ENCODE measurements around the gene CEP20. TPM values are rescaled to one million over a fixed set of nuclear protein-coding genes. Genes with fewer than 3 reads are reported as not detected.
A peak's percentile ranks its signal among the peaks of the same experiment; 100 is the strongest.

Gene CEP20
- total RNA-seq, 2 experiments from 2014 or later: 49.0 to 57.0 TPM

GRCh38 chr16:15891508-15891907 lies 3.1 kb upstream of the CEP20 start:
- Mint-ChIP-seq H3K36me3 (ENCODE audit: low read depth) (peaks cover 3% of the 10 kb centered on the region), H3K27ac (no peak overlapping the region), H3K27me3 (ENCODE audit: low read depth) (no peaks in the 10 kb centered on the region), H3K4me3 (no peak overlapping the region), H3K9me3 (no peaks in the 10 kb centered on the region), H3K4me1 (ENCODE audit: low read depth) (peaks cover 18% of the 10 kb centered on the region)
- intact Hi-C loops (cut with micrococcal nuclease): no loop called here
- CTCF ChIA-PET: no interaction called here
- DNase-seq: no peak

GRCh38 chr16:15887283-15887682 lies 1.1 kb downstream of the CEP20 start:
- CTCF ChIA-PET: interaction anchor here (0.7 to 1.3 kb wide), 3 partner anchors 85 to 241 kb away, joined by 3 to 6 read pairs (median 4); no protein-coding TSS in a partner anchor
- intact Hi-C loops (cut with micrococcal nuclease): loop anchor here (5.0 kb wide), 1 partner anchor 245 kb away; the partner anchor contains the start of gene MARF1

DNA sequence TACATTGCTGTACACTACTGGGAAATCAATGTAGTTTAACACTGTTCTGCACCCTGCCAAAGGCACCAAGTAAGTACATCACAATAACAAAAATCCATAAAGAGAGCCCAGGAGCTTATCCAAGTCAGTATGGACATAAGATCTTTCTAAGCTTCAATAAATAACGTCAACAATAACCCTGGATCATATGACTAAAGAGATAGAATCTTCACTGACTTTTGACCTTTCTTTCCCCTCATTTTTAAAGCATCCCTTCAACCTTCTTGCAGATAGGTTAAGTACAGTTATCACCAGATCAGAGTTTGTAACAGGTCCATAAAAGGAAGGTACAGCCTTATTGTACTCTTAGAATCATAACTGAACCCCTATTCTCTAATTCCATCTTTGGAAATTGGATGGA lies 2.3 kb downstream of the CEP20 start:
- H3K27ac Mint-ChIP-seq: no peak overlapping the region
- H3K4me3 Mint-ChIP-seq: no peak overlapping the region
- peaks cover 31% of the 10 kb centered on the region for H3K4me1 Mint-ChIP-seq (ENCODE audit: low read depth)
- H3K9me3 Mint-ChIP-seq: no peaks in the 10 kb centered on the region
- intact Hi-C loops (cut with micrococcal nuclease): loop anchor here (5.0 kb wide), 1 partner anchor 244 kb away; the partner anchor contains the start of gene MARF1
- CTCF ChIA-PET: interaction anchor here (0.5 kb wide), 1 partner anchor 309 kb away, joined by 3 read pairs; no protein-coding TSS in a partner anchor
- H3K27me3 Mint-ChIP-seq (ENCODE audit: low read depth): no peaks in the 10 kb centered on the region
- peaks cover 11% of the 10 kb centered on the region for H3K36me3 Mint-ChIP-seq (ENCODE audit: low read depth)
- DNase-seq: no peak

More at GRCh38 chr16:15887283-15887682, 1.1 kb downstream of the CEP20 start:
- no peak for DNase-seq
- no peaks in the 10 kb centered on the region for H3K9me3 Mint-ChIP-seq
- H3K4me1 Mint-ChIP-seq (ENCODE audit: low read depth): peaks cover 31% of the 10 kb centered on the region
- H3K27ac Mint-ChIP-seq: peak overlapping the region; percentile 94
- H3K36me3 Mint-ChIP-seq (ENCODE audit: low read depth): peaks cover 5% of the 10 kb centered on the region
- H3K4me3 Mint-ChIP-seq: peak overlapping the region; percentile 100
- H3K27me3 Mint-ChIP-seq (ENCODE audit: low read depth): no peaks in the 10 kb centered on the region

DNA sequence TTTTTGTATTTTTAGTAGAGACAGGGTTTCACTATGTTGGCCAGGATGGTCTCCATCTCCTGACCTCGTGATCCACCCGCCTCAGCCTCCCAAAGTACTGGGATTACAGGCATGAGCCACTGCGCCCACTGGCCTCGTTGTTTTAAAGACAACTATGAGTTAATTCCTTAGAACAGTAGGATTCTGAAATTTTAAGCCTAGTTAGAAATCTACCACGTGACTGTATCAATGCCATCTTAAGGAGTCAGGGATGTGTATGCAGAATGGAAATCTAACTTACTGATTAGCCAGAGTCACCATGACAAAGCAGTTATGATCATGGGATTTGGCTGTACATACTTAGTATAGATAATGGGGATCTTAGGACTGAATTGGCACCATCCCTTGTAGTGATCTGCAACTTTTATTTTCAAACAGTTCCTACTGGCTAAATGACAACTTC lies 2.8 kb downstream of the CEP20 start:
- Mint-ChIP-seq H3K4me3 (no peak overlapping the region), H3K36me3 (ENCODE audit: low read depth) (peaks cover 11% of the 10 kb centered on the region), H3K4me1 (ENCODE audit: low read depth) (peaks cover 32% of the 10 kb centered on the region), H3K27ac (no peak overlapping the region), H3K9me3 (no peaks in the 10 kb centered on the region), H3K27me3 (ENCODE audit: low read depth) (no peaks in the 10 kb centered on the region)
- no peak for DNase-seq
- CTCF ChIA-PET: interaction anchor here (0.5 to 0.6 kb wide), 2 partner anchors 84 to 310 kb away, joined by 3 read pairs; no protein-coding TSS in a partner anchor
- intact Hi-C loops (cut with micrococcal nuclease): loop anchor here (5.0 kb wide), 1 partner anchor 243 kb away; the partner anchor contains the start of gene MARF1

DNA sequence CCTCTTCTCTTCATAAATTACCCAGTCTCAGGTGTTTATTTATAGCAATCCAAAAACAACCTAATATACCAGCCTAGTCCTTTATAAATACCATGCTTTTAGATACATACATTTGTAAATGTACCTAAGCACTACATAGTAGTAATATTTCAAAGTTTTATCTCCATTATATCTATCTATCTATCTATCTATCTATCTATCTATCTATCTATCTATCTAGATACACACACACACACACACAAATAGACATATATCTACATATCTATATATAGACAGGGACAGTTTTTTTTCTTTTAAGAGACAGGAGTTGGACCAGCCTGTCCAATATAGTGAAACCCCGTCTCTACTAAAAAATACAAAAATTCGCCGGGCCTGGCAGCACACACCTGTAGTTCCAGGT lies 5.8 kb downstream of the CEP20 start:
- Mint-ChIP-seq H3K27me3 (ENCODE audit: low read depth) (no peaks in the 10 kb centered on the region), H3K36me3 (ENCODE audit: low read depth) (peaks cover 15% of the 10 kb centered on the region)

DNA sequence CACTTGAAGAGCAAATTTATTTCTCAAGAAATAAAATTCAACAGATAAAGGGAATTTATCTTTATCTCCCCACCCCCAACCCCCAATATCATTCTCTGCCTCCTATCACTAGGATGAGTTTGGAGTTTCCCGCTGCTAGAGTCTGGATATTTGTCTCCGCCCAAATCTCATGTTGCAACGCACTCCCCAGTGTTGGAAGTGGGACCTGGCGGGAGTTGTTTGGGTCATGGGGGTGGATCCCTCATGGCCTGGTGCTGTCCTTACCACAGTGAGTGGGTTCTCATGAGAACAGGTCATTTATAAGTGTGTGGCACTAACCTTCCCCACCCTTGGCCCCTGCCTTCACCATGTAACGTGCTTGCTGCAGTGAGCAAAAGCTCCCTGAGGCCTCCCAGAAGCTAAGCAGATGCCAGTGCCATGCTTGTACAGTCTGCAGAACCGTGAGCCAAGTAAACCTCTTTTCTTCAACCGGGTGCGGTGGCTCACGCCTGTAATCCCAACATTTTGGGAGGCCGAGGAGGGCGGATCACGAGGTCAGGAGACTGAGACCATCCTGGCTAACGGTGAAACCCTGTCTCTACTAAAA lies 6.5 kb downstream of the CEP20 start:
- Mint-ChIP-seq H3K36me3 (ENCODE audit: low read depth) (peaks cover 15% of the 10 kb centered on the region), H3K4me3 (no peak overlapping the region), H3K4me1 (ENCODE audit: low read depth) (peaks cover 30% of the 10 kb centered on the region), H3K9me3 (no peaks in the 10 kb centered on the region), H3K27ac (no peak overlapping the region), H3K27me3 (ENCODE audit: low read depth) (no peaks in the 10 kb centered on the region)
- CTCF ChIA-PET: no interaction called here
- no peak for DNase-seq
- intact Hi-C loops (cut with micrococcal nuclease): no loop called here

More for the DNA sequence above, 5.8 kb downstream of the CEP20 start:
- DNase-seq: no peak
- CTCF ChIA-PET: interaction anchor here (0.6 kb wide), 1 partner anchor 103 kb away, joined by 3 read pairs; no protein-coding TSS in a partner anchor
- no peaks in the 10 kb centered on the region for H3K9me3 Mint-ChIP-seq
- peaks cover 36% of the 10 kb centered on the region for H3K4me1 Mint-ChIP-seq (ENCODE audit: low read depth)
- no peak overlapping the region for H3K27ac Mint-ChIP-seq
- no peak overlapping the region for H3K4me3 Mint-ChIP-seq
- intact Hi-C loops (cut with micrococcal nuclease): no loop called here

DNA sequence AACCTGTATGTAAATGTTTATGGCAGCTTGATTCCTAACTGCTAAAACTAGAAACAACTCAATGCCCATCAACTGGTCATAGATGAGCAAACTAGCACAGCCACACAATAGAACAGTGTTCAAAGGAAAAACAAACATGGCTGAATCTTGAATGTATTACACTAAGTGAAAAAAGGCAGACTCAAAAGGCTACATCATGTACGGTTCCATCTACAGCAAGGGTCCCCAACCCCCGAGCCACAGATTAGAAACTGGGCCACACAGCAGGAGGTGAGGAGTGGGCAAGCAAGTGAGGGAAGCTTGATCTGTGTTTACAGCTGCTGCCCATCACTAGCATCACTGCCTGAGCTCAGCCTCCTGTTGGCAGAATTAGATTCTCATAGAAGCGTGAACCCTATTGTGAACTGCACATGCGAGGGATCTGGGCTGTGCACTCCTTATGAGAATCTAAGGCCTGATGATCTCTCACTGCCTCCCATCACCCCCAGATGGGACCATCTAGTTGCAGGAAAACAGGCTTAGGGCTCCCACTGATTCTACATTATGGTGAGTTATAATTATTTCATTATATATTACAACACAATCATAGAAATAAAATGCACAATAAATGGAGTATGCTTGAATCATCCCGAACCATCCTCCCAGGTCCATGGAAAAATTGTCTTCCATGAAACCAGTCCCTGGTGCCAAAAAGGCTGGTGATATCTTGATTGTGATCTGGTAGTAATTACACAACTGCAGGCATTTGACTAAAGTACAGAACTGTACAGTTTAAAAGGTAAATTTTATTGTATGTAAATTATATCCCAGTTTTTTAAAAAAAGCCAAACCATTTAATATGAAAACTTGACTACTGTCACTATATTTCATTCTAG lies 7.7 kb downstream of the CEP20 start:
- Mint-ChIP-seq H3K27ac (peak overlapping the region; percentile 31), H3K27me3 (ENCODE audit: low read depth) (no peaks in the 10 kb centered on the region), H3K9me3 (no peaks in the 10 kb centered on the region), H3K4me3 (no peak overlapping the region), H3K4me1 (ENCODE audit: low read depth) (peaks cover 20% of the 10 kb centered on the region), H3K36me3 (ENCODE audit: low read depth) (peaks cover 15% of the 10 kb centered on the region)
- intact Hi-C loops (cut with micrococcal nuclease): no loop called here
- CTCF ChIA-PET: no interaction called here
- DNase-seq: no peak

DNA sequence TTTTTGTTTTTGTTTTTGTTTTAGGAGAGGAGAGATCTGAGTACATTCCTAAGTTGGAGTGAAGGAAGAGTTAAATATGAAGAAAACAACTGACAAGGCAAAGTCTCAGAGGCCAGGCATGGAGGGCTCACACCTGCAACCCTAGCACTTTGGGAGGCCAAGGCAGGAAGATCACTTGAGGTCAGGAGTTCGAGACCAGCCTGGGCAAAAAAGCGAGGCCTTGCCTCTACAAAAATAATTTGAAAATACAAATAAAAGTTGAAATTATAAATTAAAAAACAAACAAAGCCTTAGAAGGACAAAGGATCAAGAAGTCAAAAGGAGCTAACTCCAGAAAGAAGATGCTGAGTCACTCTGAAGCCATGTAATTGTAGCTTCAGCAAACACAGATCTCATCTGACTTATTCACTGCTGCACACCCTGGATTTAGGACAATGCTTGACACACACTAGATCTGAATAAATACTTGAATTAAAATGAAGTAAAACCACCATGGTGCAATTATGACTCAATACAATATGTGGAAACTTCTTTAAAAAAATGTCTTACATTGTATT lies 9.1 kb downstream of the CEP20 start:
- Mint-ChIP-seq H3K27me3 (ENCODE audit: low read depth) (no peaks in the 10 kb centered on the region), H3K4me1 (ENCODE audit: low read depth) (peaks cover 15% of the 10 kb centered on the region), H3K9me3 (no peaks in the 10 kb centered on the region), H3K36me3 (ENCODE audit: low read depth) (peaks cover 15% of the 10 kb centered on the region), H3K27ac (peak overlapping the region; percentile 75), H3K4me3 (no peak overlapping the region)
- intact Hi-C loops (cut with micrococcal nuclease): no loop called here
- CTCF ChIA-PET: interaction anchor here (0.6 kb wide), 1 partner anchor 147 kb away, joined by 3 read pairs; no protein-coding TSS in a partner anchor
- no peak for DNase-seq

- Mint-ChIP-seq H3K27me3 (ENCODE audit: low read depth) (no peaks in the 10 kb centered on the region), H3K4me1 (ENCODE audit: low read depth) (peaks cover 15% of the 10 kb centered on the region), H3K9me3 (no peaks in the 10 kb centered on the region), H3K4me3 (no peak overlapping the region), H3K36me3 (ENCODE audit: low read depth) (peaks cover 11% of the 10 kb centered on the region), H3K27ac (no peak overlapping the region)
- intact Hi-C loops (cut with micrococcal nuclease): no loop called here
- no peak for DNase-seq
- CTCF ChIA-PET: no interaction called here
Observed at GRCh38 chr16:15876503-15876902, 11.9 kb downstream of the CEP20 start.

DNA sequence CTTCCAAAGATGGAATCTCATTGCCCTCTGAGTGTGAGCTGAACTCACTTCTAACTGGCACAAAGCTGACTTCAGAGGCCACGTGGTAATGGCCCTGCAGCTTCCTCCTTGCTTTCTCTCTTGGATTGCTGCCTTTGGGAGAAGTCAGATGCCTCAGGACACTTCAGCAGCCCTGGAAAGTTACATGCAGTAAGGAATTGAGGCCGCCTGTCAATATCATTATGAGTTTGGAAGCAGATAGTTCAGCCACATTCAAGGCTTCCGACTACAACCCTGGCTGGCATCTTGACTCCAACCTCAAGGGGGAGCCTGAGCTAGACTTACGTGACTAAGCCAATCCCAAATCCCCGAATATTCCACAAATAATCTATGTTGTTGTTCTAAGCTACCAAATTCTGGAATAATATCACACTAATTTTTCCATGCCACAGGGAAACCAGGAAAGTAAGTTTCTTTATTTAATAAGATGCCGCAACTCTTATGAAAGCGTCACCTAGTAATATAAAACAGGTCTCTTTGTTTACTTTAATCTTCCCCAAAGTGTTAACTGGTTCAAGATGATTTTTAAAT lies 13.6 kb downstream of the CEP20 start:
- Mint-ChIP-seq H3K4me1 (ENCODE audit: low read depth) (peaks cover 11% of the 10 kb centered on the region), H3K27ac (no peak overlapping the region), H3K27me3 (ENCODE audit: low read depth) (no peaks in the 10 kb centered on the region), H3K36me3 (ENCODE audit: low read depth) (peaks cover 11% of the 10 kb centered on the region), H3K4me3 (no peak overlapping the region), H3K9me3 (no peaks in the 10 kb centered on the region)
- CTCF ChIA-PET: interaction anchor here (0.6 to 1.4 kb wide), 11 partner anchors 9 to 252 kb away, joined by 3 to 7 read pairs (median 3); partner anchors contain the start of gene CEP20
- DNase-seq: peak; percentile 27
- intact Hi-C loops (cut with micrococcal nuclease): loop anchor here (1.0 kb wide), 1 partner anchor 252 kb away; no protein-coding TSS in a partner anchor

- H3K27ac Mint-ChIP-seq: no peak overlapping the region
- no peak for DNase-seq
- H3K36me3 Mint-ChIP-seq (ENCODE audit: low read depth): peaks cover 11% of the 10 kb centered on the region
- intact Hi-C loops (cut with micrococcal nuclease): no loop called here
- CTCF ChIA-PET: interaction anchor here (0.7 to 1.2 kb wide), 3 partner anchors 10 to 253 kb away, joined by 3 read pairs; no protein-coding TSS in a partner anchor
- no peaks in the 10 kb centered on the region for H3K9me3 Mint-ChIP-seq
- H3K4me1 Mint-ChIP-seq (ENCODE audit: low read depth): peaks cover 3% of the 10 kb centered on the region
- no peak overlapping the region for H3K4me3 Mint-ChIP-seq
- no peaks in the 10 kb centered on the region for H3K27me3 Mint-ChIP-seq (ENCODE audit: low read depth)
Observed at GRCh38 chr16:15873737-15874136, 14.7 kb downstream of the CEP20 start.

- CTCF ChIA-PET: interaction anchor here (1.3 kb wide), 1 partner anchor 190 kb away, joined by 4 read pairs; no protein-coding TSS in a partner anchor
- Mint-ChIP-seq H3K27ac (no peak overlapping the region), H3K27me3 (ENCODE audit: low read depth) (no peaks in the 10 kb centered on the region), H3K4me3 (no peak overlapping the region), H3K36me3 (ENCODE audit: low read depth) (peaks cover 11% of the 10 kb centered on the region), H3K4me1 (ENCODE audit: low read depth) (peaks cover 3% of the 10 kb centered on the region), H3K9me3 (no peaks in the 10 kb centered on the region)
- no peak for DNase-seq
- intact Hi-C loops (cut with micrococcal nuclease): no loop called here
Observed at GRCh38 chr16:15873301-15873700, 15.1 kb downstream of the CEP20 start.

Measured in activated naive CD4-positive, alpha-beta T cell treated with anti-CD3 and anti-CD28 coated beads for 36 hours (primary cell).